ENCODE data around the gene WNK4. TPM values are rescaled to one million over a fixed set of nuclear protein-coding genes. Genes with fewer than 3 reads are reported as not detected.

Gene WNK4
- total RNA-seq, 1 donor from 2014 or later, result 0.33 TPM

DNA sequence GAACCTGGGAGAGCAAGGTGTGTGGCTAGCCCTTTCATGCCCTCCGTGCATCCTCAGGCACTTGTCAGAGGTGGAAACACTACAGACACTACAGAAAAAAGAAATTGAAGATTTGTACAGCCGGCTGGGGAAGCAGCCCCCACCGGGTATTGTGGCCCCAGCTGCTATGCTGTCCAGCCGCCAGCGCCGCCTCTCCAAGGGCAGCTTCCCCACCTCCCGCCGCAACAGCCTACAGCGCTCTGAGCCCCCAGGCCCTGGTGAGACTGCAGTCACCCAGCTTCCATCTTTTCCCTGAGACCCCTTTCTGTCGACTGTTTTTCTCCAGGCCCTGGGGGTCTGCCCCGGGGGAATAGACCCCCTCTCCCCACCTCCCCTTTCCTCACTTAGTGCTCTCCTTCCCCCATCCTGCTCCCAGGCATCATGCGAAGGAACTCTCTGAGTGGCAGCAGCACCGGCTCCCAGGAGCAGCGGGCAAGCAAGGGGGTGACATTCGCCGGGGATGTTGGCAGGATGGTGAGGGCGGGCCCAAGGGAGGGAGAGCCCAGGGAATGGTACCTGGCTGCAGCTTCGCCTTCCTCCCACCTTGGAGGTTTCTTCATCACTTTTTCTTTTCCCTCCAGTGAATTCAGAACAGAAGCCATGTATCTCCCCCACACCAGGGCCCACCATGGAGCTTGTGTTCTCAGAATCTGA, 15.8 kb downstream of the WNK4 start:
- no peak for DNase-seq (ENCODE audit: low read depth, low spot score)

GRCh38 chr17:42797067-42798007, 16.9 kb downstream of the WNK4 start:
- no peak for DNase-seq (ENCODE audit: low read depth, low spot score)

GRCh38 chr17:42798011-42798382, 17.6 kb downstream of the WNK4 start:
- no peak for DNase-seq (ENCODE audit: low read depth, low spot score)

- peak; percentile 48 for DNase-seq (ENCODE audit: low read depth, low spot score)
Measured at GRCh38 chr17:42798383-42799380, 18.3 kb downstream of the WNK4 start, which contains the start of the genes CNTD1 and COA3. Gene CNTD1, plus strand, starts transcription at chr17:42798861. Its CDS starts 207 bp downstream, at chr17:42799068. Gene COA3, minus strand, starts transcription at chr17:42798704. Its CDS starts 23 bp downstream, at chr17:42798681.

GRCh38 chr17:42803074-42803883, 22.9 kb downstream of the WNK4 start:
- no peak for DNase-seq (ENCODE audit: low read depth, low spot score)

GRCh38 chr17:42804918-42805367, 24.5 kb downstream of the WNK4 start:
- no peak for DNase-seq (ENCODE audit: low read depth, low spot score)

DNA sequence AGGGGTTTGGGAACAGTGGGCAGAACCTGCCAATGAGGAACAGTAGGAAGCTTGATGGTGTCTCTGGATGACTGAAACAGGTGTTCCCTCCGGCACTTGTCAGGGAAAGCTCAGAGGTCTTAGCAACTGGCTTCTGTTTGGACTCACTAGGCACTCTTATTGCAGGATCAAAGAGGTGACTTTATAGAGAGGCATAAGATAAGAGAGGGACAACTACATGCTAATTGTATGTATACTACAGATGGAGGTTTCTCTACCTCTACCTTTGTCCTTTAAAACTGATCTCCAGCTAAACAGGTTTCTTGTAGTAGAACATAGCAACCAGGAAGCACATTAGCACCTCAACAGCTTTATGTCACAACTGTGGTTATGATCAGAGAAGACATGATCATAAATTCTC, 25.8 kb downstream of the WNK4 start:
- DNase-seq (ENCODE audit: low read depth, low spot score), result no peak

GRCh38 chr17:42809250-42809649, 28.8 kb downstream of the WNK4 start:
- no peak for DNase-seq (ENCODE audit: low read depth, low spot score)

DNA sequence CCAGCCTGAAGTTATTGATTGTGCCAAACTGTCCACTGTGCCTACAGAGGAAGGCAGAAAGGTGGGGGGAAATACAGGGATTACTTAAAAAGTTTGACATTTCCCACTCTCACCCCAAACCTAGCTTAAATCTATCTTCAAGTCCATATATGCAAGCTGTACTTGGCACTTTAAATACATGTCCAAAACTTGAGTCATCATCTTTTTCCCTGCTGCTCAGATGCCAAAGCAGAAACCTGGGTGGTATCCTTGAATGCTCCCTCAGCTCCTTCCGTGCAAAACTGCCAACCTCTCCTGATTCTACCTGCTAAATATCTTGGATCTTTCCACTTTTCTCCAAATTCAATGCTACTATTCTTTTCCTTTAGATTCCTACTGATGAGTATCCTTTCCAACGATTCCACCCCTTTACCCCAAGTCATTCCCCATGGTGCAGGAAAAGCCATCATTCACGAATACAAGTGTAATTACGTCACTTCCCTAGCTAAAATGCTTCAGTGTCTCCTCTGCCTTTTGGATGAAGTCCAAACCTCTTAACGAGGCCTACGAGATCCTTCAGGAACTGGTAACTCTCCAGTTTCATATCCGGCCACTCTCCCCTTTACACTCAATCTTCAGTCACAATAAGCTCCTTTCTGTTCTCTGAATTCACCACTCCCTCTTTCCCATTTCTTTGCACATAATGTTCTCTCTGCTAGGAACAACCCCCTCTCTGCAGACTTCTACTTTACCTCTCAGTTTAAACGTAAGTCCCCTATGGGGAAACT, 34.4 kb downstream of the WNK4 start:
- DNase-seq (ENCODE audit: low read depth, low spot score), result peak; percentile 77

- no peak for DNase-seq (ENCODE audit: low read depth, low spot score)
Measured at GRCh38 chr17:42817866-42818265, 37.5 kb downstream of the WNK4 start.

DNA sequence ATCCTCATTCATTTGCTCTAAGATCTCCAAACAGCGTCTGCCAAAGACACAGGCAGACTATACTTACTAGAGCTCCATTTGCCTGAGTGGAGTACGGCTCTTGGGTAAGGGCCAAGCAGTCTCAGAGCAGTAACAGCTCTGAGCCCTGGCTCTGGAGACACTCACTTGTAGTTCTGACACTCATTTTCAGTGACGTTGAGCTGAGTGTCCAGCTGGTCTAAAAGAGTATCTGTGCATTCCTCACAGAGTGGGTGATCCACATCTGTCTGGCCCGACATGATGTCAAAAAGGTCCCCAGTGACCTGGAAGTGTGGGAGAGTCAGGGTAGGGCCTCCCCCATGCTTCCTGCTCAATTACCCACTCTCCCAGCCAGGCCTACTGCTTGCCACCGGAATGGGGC, 38.0 kb downstream of the WNK4 start:
- no peak for DNase-seq (ENCODE audit: low read depth, low spot score)

DNA sequence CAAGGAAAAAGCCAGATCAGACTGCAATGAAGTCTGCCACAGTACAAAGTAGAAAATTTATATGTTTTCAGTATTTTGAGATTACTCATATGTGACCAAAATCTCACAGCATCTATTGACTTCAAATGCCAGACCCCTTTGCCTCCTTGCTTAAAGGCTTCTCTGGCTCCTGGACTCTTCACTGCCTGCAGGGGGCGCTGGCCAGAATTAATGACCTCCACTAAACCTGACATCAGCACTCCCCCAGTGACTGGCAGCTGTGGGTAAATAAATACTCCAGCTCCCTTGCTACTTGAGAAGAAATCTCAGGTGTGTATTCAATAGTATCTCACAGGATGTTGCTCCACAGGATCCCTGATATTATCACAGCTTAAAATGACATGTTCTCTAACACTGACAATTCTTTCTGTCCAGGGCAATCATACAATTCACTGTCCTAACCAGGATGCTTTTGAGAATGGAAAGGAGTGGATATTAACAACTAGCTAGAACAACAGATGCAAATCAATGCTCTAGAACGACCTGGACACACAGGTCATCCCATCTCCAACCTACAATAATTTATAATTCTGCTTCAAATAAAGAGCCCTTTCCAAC, 39.6 kb downstream of the WNK4 start:
- peak; percentile 45 for DNase-seq (ENCODE audit: low read depth, low spot score)

DNA sequence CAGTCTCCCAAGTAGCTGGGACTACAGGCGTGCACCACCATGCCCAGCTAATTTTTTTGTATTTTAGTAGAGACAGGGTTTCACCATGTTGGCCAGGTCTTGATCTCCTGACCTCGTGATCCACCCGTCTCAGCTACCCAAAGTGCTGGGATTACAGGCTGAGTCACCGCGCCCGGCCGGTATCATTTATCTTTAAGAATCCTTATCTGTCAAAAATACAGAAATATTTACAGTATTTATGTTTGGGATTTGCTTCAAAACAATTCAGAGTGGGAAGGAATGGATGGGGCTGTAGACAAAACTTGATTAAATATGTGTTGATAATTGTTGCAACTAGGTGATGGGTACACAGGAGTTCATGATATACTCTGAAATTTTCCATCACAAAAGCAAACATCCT, 40.8 kb downstream of the WNK4 start:
- no peak for DNase-seq (ENCODE audit: low read depth, low spot score)

- DNase-seq (ENCODE audit: low read depth, low spot score), result no peak
Measured at GRCh38 chr17:42827472-42827871, 47.1 kb downstream of the WNK4 start.

- DNase-seq (ENCODE audit: low read depth, low spot score), result no peak
Measured at GRCh38 chr17:42830971-42831370, 50.6 kb downstream of the WNK4 start.

- DNase-seq (ENCODE audit: low read depth, low spot score), result no peak
Measured at GRCh38 chr17:42832213-42832933, 52.0 kb downstream of the WNK4 start.

GRCh38 chr17:42832934-42833766, 52.7 kb downstream of the WNK4 start, which contains the start of gene PSME3:
Gene PSME3, plus strand, starts transcription at chr17:42833397. Its CDS starts 235 bp downstream, at chr17:42833632.
- peak; percentile 41 for DNase-seq (ENCODE audit: low read depth, low spot score)

Measured in pulmonary artery endothelial cell (primary cell).